Activated CD4-positive, alpha-beta memory T cell treated with anti-CD3 and anti-CD28 coated beads for 36 hours (primary cell): Measurements from ENCODE around the gene PDZK1. TPM values are rescaled to one million over a fixed set of nuclear protein-coding genes. Genes with fewer than 3 reads are reported as not detected.
"Not testable (repeated sequence)": the region's sequence is repeated elsewhere in the genome, so short reads cannot be mapped to it uniquely, and the experiment has no call there.

Source experiments
- CTCF ChIA-PET: fragments of 350-600 bp; sonication (Branson Sonifier 250); formaldehyde crosslinking; loops from one replicate; lab custom pipeline; 2021; ENCODE audit warnings: antibody characterized with exemption, inconsistent platforms; lab: Charles Lee
- POLR2A ChIA-PET: fragments of 350-600 bp; sonication (Branson Sonifier 250); formaldehyde crosslinking; loops from one replicate; lab custom pipeline; 2021; ENCODE audit warnings: antibody characterized with exemption; lab: Charles Lee
- DNase-seq: peaks from one replicate; pipeline ENCODE4 v3.0.0-alpha.2; 2020
- H3K27ac Mint-ChIP-seq: one replicate; pipeline ENCODE4 v1.8.0; 2021; ENCODE audit warnings: mixed read lengths
- H3K27me3 Mint-ChIP-seq: one replicate; pipeline ENCODE4 v1.8.0; 2021; ENCODE audit warnings: mixed read lengths
- H3K36me3 Mint-ChIP-seq: one replicate; pipeline ENCODE4 v1.8.0; 2021; ENCODE audit warnings: mixed read lengths
- H3K4me1 Mint-ChIP-seq: one replicate; pipeline ENCODE4 v1.8.0; 2021; ENCODE audit warnings: low read depth, mixed read lengths
- H3K4me3 Mint-ChIP-seq: one replicate; pipeline ENCODE4 v1.8.0; 2021; ENCODE audit warnings: mild to moderate bottlenecking, mixed read lengths
- H3K9me3 Mint-ChIP-seq: one replicate; pipeline ENCODE4 v1.8.0; 2021; ENCODE audit warnings: mixed read lengths
- intact Hi-C: fragments of 100-400 bp; cut with micrococcal nuclease; formaldehyde crosslinking; loops from one replicate; pipeline ENCODE4 v1.15.1; 2023
- total RNA-seq, 2 experiments: library from RNA; stranded (reverse); gene quantifications; one replicate each; pipeline ENCODE4 v1.2.3, GENCODE V29; 2021

The PDZK1 gene
- total RNA-seq: not detected

- no peak for DNase-seq
- no peaks in the 10 kb centered on the region for H3K9me3 Mint-ChIP-seq
- POLR2A ChIA-PET: no interaction called here
- intact Hi-C loops: no loop called here
- H3K27me3 Mint-ChIP-seq: no peaks in the 10 kb centered on the region
- H3K36me3 Mint-ChIP-seq: no peaks in the 10 kb centered on the region
- H3K27ac Mint-ChIP-seq: no peak within 1 kb of the TSS
- CTCF ChIA-PET: no interaction called here
- no peaks in the 10 kb centered on the region for H3K4me1 Mint-ChIP-seq
- no peak within 1 kb of the TSS for H3K4me3 Mint-ChIP-seq
These were observed at the start of gene PDZK1 for GRCh38 chr1:145707183-145707867. TSS of gene PDZK1 (minus strand) at chr1:145707368. CDS start at chr1:145688021, 19,347 bp downstream.

- intact Hi-C loops: no loop called here
- no peaks in the 10 kb centered on the region for H3K9me3 Mint-ChIP-seq
- no peak for DNase-seq
- H3K4me3 Mint-ChIP-seq: no peak overlapping the region
- ChIA-PET CTCF (interaction anchor here (3.2 kb wide), 1 partner anchor 31 kb away, joined by 8 read pairs; no protein-coding TSS in a partner anchor), POLR2A (no interaction called here)
- no peaks in the 10 kb centered on the region for H3K27me3 Mint-ChIP-seq
- H3K4me1 Mint-ChIP-seq: peaks cover 2% of the 10 kb centered on the region
- no peak overlapping the region for H3K27ac Mint-ChIP-seq
- H3K36me3 Mint-ChIP-seq: peaks cover 25% of the 10 kb centered on the region
These were observed 44.4 kb upstream of the PDZK1 start for GRCh38 chr1:145751491-145752037.

- Mint-ChIP-seq H3K27me3 (no peaks in the 10 kb centered on the region), H3K4me1 (peaks cover 2% of the 10 kb centered on the region), H3K4me3 (no peak overlapping the region), H3K9me3 (no peaks in the 10 kb centered on the region), H3K27ac (no peak overlapping the region), H3K36me3 (peaks cover 26% of the 10 kb centered on the region)
- ChIA-PET CTCF (interaction anchor here (3.2 kb wide), 1 partner anchor 30 kb away, joined by 8 read pairs; no protein-coding TSS in a partner anchor), POLR2A (no interaction called here)
- intact Hi-C loops: no loop called here
- no peak for DNase-seq
These were observed 43.3 kb upstream of the PDZK1 start for GRCh38 chr1:145750426-145750825.

GRCh38 chr1:145747398-145748247 is 40.5 kb upstream of the PDZK1 start:
- H3K27me3 Mint-ChIP-seq: no peaks in the 10 kb centered on the region
- ChIA-PET CTCF (interaction anchor here (0.8 kb wide), 1 partner anchor 98 kb away, joined by 3 read pairs; the partner anchor contains the start of gene NUDT17), POLR2A (no interaction called here)
- DNase-seq: no peak
- H3K27ac Mint-ChIP-seq: no peak overlapping the region
- H3K4me3 Mint-ChIP-seq: no peak overlapping the region
- intact Hi-C loops: no loop called here
- peaks cover 2% of the 10 kb centered on the region for H3K4me1 Mint-ChIP-seq
- H3K9me3 Mint-ChIP-seq: no peaks in the 10 kb centered on the region
- peaks cover 43% of the 10 kb centered on the region for H3K36me3 Mint-ChIP-seq

GRCh38 chr1:145740269-145740668 is 33.1 kb upstream of the PDZK1 start:
- no peaks in the 10 kb centered on the region for H3K4me1 Mint-ChIP-seq
- no peak overlapping the region for H3K4me3 Mint-ChIP-seq
- no peaks in the 10 kb centered on the region for H3K9me3 Mint-ChIP-seq
- H3K27ac Mint-ChIP-seq: no peak overlapping the region
- ChIA-PET POLR2A (no interaction called here), CTCF (no interaction called here)
- DNase-seq: no peak
- intact Hi-C loops: no loop called here
- H3K36me3 Mint-ChIP-seq: peaks cover 18% of the 10 kb centered on the region
- no peaks in the 10 kb centered on the region for H3K27me3 Mint-ChIP-seq

GRCh38 chr1:145736191-145736590 is 29.0 kb upstream of the PDZK1 start:
- Mint-ChIP-seq H3K27ac (no peak overlapping the region), H3K27me3 (no peaks in the 10 kb centered on the region), H3K4me3 (no peak overlapping the region), H3K36me3 (peaks cover 2% of the 10 kb centered on the region), H3K4me1 (no peaks in the 10 kb centered on the region), H3K9me3 (no peaks in the 10 kb centered on the region)
- intact Hi-C loops: no loop called here
- POLR2A ChIA-PET: no interaction called here
- CTCF ChIA-PET: no interaction called here
- DNase-seq: no peak

GRCh38 chr1:145730900-145731299 is 23.7 kb upstream of the PDZK1 start:
- ChIA-PET CTCF (no interaction called here), POLR2A (no interaction called here)
- H3K27me3 Mint-ChIP-seq: no peaks in the 10 kb centered on the region
- H3K4me1 Mint-ChIP-seq: no peaks in the 10 kb centered on the region
- H3K9me3 Mint-ChIP-seq: no peaks in the 10 kb centered on the region
- H3K36me3 Mint-ChIP-seq: no peaks in the 10 kb centered on the region
- intact Hi-C loops: no loop called here
- DNase-seq: no peak
- H3K4me3 Mint-ChIP-seq: no peak overlapping the region
- no peak overlapping the region for H3K27ac Mint-ChIP-seq

- Mint-ChIP-seq H3K4me3 (no peak overlapping the region), H3K4me1 (no peaks in the 10 kb centered on the region), H3K9me3 (no peaks in the 10 kb centered on the region), H3K27ac (no peak overlapping the region), H3K36me3 (no peaks in the 10 kb centered on the region), H3K27me3 (no peaks in the 10 kb centered on the region)
- ChIA-PET CTCF (interaction anchor here (0.9 kb wide), 1 partner anchor 19 kb away, joined by 3 read pairs; no protein-coding TSS in a partner anchor), POLR2A (no interaction called here)
- no peak for DNase-seq
- intact Hi-C loops: no loop called here
These were observed 23.3 kb upstream of the PDZK1 start for GRCh38 chr1:145730467-145730866.

- H3K9me3 Mint-ChIP-seq: no peaks in the 10 kb centered on the region
- ChIA-PET CTCF (interaction anchor here (0.9 kb wide), 1 partner anchor 19 kb away, joined by 3 read pairs; no protein-coding TSS in a partner anchor), POLR2A (interaction anchor here (0.6 kb wide), 1 partner anchor 38 kb away, joined by 3 read pairs; no protein-coding TSS in a partner anchor)
- no peaks in the 10 kb centered on the region for H3K4me1 Mint-ChIP-seq
- no peak overlapping the region for H3K27ac Mint-ChIP-seq
- no peak overlapping the region for H3K4me3 Mint-ChIP-seq
- no peaks in the 10 kb centered on the region for H3K27me3 Mint-ChIP-seq
- no peaks in the 10 kb centered on the region for H3K36me3 Mint-ChIP-seq
- DNase-seq: no peak
- intact Hi-C loops: no loop called here
These were observed 22.7 kb upstream of the PDZK1 start for GRCh38 chr1:145729666-145730436.

GRCh38 chr1:145729196-145729595 is 22.0 kb upstream of the PDZK1 start:
- intact Hi-C loops: no loop called here
- no peak overlapping the region for H3K4me3 Mint-ChIP-seq
- POLR2A ChIA-PET: no interaction called here
- no peaks in the 10 kb centered on the region for H3K36me3 Mint-ChIP-seq
- H3K4me1 Mint-ChIP-seq: no peaks in the 10 kb centered on the region
- no peaks in the 10 kb centered on the region for H3K9me3 Mint-ChIP-seq
- CTCF ChIA-PET: no interaction called here
- H3K27ac Mint-ChIP-seq: no peak overlapping the region
- no peaks in the 10 kb centered on the region for H3K27me3 Mint-ChIP-seq
- no peak for DNase-seq

GRCh38 chr1:145726193-145726592 is 19.0 kb upstream of the PDZK1 start:
- intact Hi-C loops, H3K9me3 Mint-ChIP-seq, DNase-seq, H3K4me3 Mint-ChIP-seq, H3K27ac Mint-ChIP-seq, POLR2A ChIA-PET, H3K4me1 Mint-ChIP-seq, H3K36me3 Mint-ChIP-seq: not testable (repeated sequence)
- peaks cover 13% of the 10 kb centered on the region for H3K27me3 Mint-ChIP-seq
- CTCF ChIA-PET: interaction anchor here (0.6 kb wide), 1 partner anchor 12 kb away, joined by 4 read pairs; no protein-coding TSS in a partner anchor
